Vagina (tissue), 2 donors: ENCODE measurements around the gene DOCK2. TPM values are rescaled to one million over a fixed set of nuclear protein-coding genes. Genes with fewer than 3 reads are reported as not detected.

Source experiments
- DNase-seq, 2 donors: peaks; one replicate each; pipeline ENCODE4 v3.0.0-alpha.2; 2017; ENCODE audit errors: extremely low spot score in 2 of 2
- H3K27ac ChIP-seq: fragments of 200-600 bp; sonication (generic); one replicate; pipeline ENCODE4 v1.5.1; 2019
- H3K27me3 ChIP-seq: fragments of 200-600 bp; sonication (generic); one replicate; pipeline ENCODE4 v1.5.1; 2019
- H3K36me3 ChIP-seq, 2 donors: fragments of 200-600 bp; sonication (generic); one replicate each; pipeline ENCODE4 v1.5.1; 2017 to 2019
- H3K4me1 ChIP-seq: fragments of 200-600 bp; sonication (generic); one replicate; pipeline ENCODE4 v1.5.1; 2019
- H3K4me3 ChIP-seq, 2 donors: fragments of 200-600 bp; sonication (generic); 1 replicate in 1 of 2; 2 replicates in 1 of 2; pipeline ENCODE4 v1.5.1; 2016 to 2019
- H3K9me3 ChIP-seq: fragments of 200-600 bp; sonication (generic); one replicate; pipeline ENCODE4 v1.5.1; 2019
- POLR2A ChIP-seq, 2 donors: fragments of 450-650 bp; IDR thresholded peaks; one replicate each; pipeline ENCODE4 v1.6.1; 2017; ENCODE audit warnings: antibody characterized with exemption in 2 of 2, mild to moderate bottlenecking in 2 of 2, moderate library complexity in 2 of 2
- POLR2AphosphoS5 ChIP-seq, 2 donors: sonication (generic); formaldehyde crosslinking; IDR thresholded peaks; one replicate each; pipeline ENCODE4 v1.9.0; 2017; ENCODE audit warnings: antibody characterized with exemption in 2 of 2, mild to moderate bottlenecking in 2 of 2, low read depth in 1 of 2; ENCODE audit not compliant: insufficient read depth in 1 of 2
- intact Hi-C: fragments of 100-400 bp; cut with DNase I; formaldehyde crosslinking; loops from one replicate; pipeline ENCODE4 v1.15.1; 2023
- total RNA-seq: library from RNA; depleted of rRNA; stranded (reverse); fragments of >200 nt; gene quantifications from one replicate; pipeline ENCODE4 v1.2.3, GENCODE V29; 2016
- TF ChIP-seq, protein P1 (sequence below), 3 experiments: fragments of 450-650 bp in 2 of 3; fragments of 200-600 bp in 1 of 3; sonication (generic) in 1 of 3; IDR thresholded peaks; one replicate each; pipeline ENCODE4 v1.5.1; 2017 to 2019; ENCODE audit warnings: antibody characterized with exemption in 3 of 3, mild to moderate bottlenecking in 2 of 3, moderate library complexity in 2 of 3

Gene DOCK2
- total RNA-seq, 1 donor from 2014 or later: 18.2 TPM

DNA sequence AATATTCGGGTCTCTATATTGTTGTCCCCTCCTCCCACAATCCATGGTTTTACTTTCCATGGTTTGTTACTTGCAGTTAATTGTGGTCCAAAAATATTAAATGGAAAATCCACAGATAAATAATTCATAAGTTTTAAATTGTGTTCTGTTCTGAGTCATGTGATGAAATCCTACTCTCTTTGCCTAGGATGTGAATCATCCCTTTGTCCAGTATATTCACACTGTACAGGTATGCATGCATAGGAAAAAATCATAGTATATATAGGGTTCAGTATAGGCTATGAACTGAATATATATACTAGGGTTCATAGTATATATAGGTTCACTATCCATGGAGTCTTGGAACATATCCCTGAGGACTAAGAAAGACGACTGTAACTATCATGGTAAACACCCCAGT is 323.6 kb downstream of the DOCK2 start:
- Histone ChIP-seq H3K27ac (no peak overlapping the region), H3K9me3 (no peaks in the 10 kb centered on the region), H3K27me3 (no peaks in the 10 kb centered on the region), H3K4me3 (no peak overlapping the region), H3K36me3 (no peaks in the 10 kb centered on the region), H3K4me1 (no peaks in the 10 kb centered on the region)
- no peak for DNase-seq
- intact Hi-C loops: no loop called here
- TF ChIP-seq POLR2A (IDR thresholded peaks at IDR 0.05): no peak
- no peak for TF ChIP-seq POLR2AphosphoS5 (IDR thresholded peaks at IDR 0.05; ENCODE audit: insufficient read depth in 1 of 2, low read depth in 1 of 2)
- TF ChIP-seq, protein P1, sequence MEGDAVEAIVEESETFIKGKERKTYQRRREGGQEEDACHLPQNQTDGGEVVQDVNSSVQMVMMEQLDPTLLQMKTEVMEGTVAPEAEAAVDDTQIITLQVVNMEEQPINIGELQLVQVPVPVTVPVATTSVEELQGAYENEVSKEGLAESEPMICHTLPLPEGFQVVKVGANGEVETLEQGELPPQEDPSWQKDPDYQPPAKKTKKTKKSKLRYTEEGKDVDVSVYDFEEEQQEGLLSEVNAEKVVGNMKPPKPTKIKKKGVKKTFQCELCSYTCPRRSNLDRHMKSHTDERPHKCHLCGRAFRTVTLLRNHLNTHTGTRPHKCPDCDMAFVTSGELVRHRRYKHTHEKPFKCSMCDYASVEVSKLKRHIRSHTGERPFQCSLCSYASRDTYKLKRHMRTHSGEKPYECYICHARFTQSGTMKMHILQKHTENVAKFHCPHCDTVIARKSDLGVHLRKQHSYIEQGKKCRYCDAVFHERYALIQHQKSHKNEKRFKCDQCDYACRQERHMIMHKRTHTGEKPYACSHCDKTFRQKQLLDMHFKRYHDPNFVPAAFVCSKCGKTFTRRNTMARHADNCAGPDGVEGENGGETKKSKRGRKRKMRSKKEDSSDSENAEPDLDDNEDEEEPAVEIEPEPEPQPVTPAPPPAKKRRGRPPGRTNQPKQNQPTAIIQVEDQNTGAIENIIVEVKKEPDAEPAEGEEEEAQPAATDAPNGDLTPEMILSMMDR (IDR thresholded peaks at IDR 0.05): no peak

DNA sequence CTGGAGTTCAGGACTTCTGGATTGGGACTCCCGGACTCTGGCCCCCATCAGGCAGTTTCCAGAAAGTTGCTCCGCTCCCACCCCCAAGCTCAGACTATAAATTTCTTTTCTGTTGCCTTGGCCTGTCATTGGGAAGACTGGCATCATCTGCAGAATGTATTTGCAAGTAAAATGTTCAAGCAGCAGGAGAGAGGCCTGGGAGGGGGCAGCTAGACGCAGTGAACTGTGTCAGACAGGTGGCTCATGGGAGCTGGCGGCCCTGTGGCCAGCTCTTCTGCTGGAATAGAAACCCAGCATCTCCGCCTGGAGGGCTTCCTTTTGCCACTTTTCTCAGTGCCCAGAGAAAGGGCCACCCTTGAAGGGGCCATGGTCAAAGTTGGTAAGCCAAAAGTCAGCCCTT is 327.2 kb downstream of the DOCK2 start:
- DNase-seq: no peak
- H3K27me3 ChIP-seq: no peaks in the 10 kb centered on the region
- H3K9me3 ChIP-seq: no peaks in the 10 kb centered on the region
- TF ChIP-seq POLR2AphosphoS5 (IDR thresholded peaks at IDR 0.05; ENCODE audit: insufficient read depth in 1 of 2, low read depth in 1 of 2): no peak
- intact Hi-C loops: no loop called here
- H3K36me3 ChIP-seq: no peaks in the 10 kb centered on the region
- H3K4me1 ChIP-seq: no peaks in the 10 kb centered on the region
- H3K27ac ChIP-seq: no peak overlapping the region
- no peak overlapping the region for H3K4me3 ChIP-seq

DNA sequence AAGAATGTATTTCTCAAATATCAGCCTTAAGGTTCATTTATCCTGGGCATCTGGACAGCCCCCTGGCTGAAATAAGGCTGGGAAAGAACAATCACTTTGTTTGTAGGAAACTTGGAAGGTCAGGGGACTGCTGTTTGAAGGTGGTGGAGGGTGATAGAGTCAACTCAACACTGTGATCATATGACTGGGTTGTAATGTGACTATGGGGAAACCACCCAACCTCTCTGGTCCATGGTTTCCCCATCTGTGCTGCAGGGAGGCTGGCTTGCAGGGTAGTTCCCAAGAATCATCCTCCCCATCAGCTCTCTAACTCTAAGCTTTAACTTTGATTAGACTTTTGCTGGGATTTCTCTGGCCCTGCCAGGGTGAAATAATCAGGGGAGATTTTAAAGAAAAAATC is 333.3 kb downstream of the DOCK2 start:
- Histone ChIP-seq H3K27me3 (no peaks in the 10 kb centered on the region), H3K4me3 (no peak overlapping the region), H3K9me3 (no peaks in the 10 kb centered on the region), H3K36me3 (no peaks in the 10 kb centered on the region), H3K27ac (no peak overlapping the region), H3K4me1 (peaks cover 5% of the 10 kb centered on the region)
- TF ChIP-seq, protein P1 (IDR thresholded peaks at IDR 0.05): no peak
- no peak for TF ChIP-seq POLR2A (IDR thresholded peaks at IDR 0.05)
- TF ChIP-seq POLR2AphosphoS5 (IDR thresholded peaks at IDR 0.05; ENCODE audit: insufficient read depth in 1 of 2, low read depth in 1 of 2): no peak
- intact Hi-C loops: no loop called here
- DNase-seq: no peak

DNA sequence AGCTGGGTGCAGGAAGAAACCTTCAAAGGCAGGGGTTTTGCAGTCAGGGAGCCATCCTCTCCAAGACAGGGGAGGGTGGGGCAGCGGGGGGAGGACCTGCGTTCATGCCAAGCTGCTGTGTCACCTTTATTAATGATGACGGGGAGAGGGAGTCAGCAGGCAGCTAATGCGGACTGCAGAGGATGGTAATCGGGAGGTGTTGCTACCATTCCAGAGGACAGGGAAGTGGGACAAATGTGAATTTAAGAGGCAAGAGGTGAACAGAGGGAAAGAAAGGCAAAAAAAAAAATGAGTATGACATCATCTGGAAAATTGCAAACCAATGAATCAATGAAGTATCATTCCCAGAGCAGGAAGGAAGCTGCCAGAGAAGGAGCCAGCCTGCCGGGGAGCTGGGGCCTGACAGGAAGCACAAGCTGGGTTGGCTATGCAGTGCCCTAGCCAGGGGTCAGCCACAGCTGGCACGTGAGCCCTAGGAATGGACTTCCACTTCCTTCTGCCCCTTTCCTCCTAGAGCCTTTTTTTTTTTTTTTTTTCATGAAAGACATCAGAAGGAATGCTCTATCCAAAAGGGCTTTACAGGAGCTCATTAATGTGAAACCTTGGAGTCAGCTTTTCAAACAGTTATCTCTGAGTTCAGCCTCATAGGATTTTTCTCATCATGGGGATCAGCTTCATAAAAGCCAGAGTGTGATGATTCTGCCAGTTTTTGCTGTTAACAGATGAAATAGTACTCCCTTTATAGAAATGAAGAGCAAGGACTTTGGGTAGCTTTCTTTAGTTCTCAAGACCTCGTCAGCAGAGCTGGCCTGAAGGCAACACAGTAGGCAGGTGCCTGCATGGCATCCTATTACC is 334.1 kb downstream of the DOCK2 start:
- no peak overlapping the region for H3K27ac ChIP-seq
- no peaks in the 10 kb centered on the region for H3K9me3 ChIP-seq
- intact Hi-C loops: no loop called here
- no peak overlapping the region for H3K4me3 ChIP-seq
- DNase-seq: no peak
- no peaks in the 10 kb centered on the region for H3K36me3 ChIP-seq
- H3K27me3 ChIP-seq: no peaks in the 10 kb centered on the region
- TF ChIP-seq POLR2AphosphoS5 (IDR thresholded peaks at IDR 0.05; ENCODE audit: insufficient read depth in 1 of 2, low read depth in 1 of 2) (no peak), POLR2A (IDR thresholded peaks at IDR 0.05) (no peak)
- TF ChIP-seq, protein P1 (IDR thresholded peaks at IDR 0.05): no peak
- peaks cover 5% of the 10 kb centered on the region for H3K4me1 ChIP-seq

GRCh38 chr5:169971780-169972179 is 334.7 kb downstream of the DOCK2 start:
- TF ChIP-seq POLR2AphosphoS5 (IDR thresholded peaks at IDR 0.05; ENCODE audit: insufficient read depth in 1 of 2, low read depth in 1 of 2) (no peak), POLR2A (IDR thresholded peaks at IDR 0.05) (no peak)
- TF ChIP-seq, protein P1 (IDR thresholded peaks at IDR 0.05): no peak
- Histone ChIP-seq H3K9me3 (no peaks in the 10 kb centered on the region), H3K27ac (no peak overlapping the region), H3K4me1 (peaks cover 5% of the 10 kb centered on the region), H3K4me3 (no peak overlapping the region), H3K27me3 (no peaks in the 10 kb centered on the region), H3K36me3 (no peaks in the 10 kb centered on the region)
- intact Hi-C loops: no loop called here
- DNase-seq: no peak
